ENCODE results near the gene CASTOR1.

The CASTOR1 gene

DNA sequence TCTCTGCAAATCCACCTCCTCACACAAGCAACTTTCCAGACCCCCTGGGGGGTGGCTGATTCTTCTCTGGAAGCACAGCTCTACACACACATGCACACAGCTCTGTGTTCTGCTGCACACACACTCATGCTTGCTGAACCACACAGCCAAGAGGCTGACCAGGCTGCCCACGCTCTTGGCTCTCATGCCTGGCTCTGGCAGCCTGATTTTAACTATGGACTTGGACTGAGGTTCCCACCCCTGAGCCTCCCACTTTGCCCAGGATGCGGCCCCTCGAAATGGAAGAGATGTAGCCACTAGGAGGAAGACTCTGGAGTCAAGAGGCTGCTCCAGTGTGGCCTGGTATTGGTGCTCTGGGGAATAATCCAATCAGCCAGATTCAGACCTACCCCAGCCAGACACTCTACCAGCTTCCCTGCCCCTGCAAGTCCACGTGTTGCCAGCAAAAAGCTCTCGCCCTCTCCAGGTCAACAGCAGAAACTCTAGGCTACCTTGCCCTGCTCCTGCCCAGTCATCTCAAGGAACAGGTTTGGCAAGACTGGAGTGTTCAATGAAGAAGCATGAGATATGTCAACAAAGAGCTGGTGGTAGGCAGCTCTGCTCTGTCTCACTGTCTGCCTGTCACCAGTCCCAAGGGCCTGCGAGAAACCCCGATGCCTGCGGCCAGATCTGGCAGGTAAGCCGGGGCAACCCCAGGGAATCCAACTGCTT, 8.8 kb upstream of the CASTOR1 start:
- DNase-seq (ENCODE audit: low spot score), result no peak

DNA sequence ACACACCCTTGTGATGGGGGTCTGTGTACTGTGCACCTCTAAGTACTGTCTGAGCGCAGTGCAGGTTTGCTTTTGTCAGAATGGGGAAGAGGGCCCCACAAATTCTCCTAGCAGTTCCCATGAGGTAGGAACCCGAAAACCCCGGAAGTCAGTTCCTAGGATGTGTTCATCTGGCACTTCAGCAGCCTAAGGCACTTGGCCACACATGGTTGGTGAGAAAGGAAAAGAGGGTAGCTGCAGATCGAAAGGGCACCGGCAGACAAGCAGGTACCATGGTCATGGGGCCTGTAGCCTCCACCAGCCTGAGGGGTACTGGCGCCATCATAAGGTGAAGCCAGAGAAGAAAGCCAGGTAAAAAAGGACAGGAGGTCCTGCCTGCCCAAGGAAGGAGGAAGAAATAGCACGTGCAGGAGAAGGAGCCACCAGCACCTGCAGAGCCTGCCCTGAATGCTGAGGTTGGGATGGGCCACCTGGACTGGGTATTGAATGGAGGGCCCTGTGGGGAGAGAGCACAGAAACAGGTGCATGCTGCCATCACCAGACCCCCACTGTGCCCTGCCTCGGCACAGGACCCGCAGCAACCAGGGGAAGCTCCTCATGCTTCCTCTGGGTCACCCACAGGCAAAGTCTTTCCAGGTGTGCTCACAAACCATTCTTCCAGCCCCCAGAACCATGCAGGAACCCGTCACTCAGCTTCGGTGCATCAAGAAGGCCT, 8.1 kb upstream of the CASTOR1 start:
- DNase-seq (ENCODE audit: low spot score), result no peak

DNA sequence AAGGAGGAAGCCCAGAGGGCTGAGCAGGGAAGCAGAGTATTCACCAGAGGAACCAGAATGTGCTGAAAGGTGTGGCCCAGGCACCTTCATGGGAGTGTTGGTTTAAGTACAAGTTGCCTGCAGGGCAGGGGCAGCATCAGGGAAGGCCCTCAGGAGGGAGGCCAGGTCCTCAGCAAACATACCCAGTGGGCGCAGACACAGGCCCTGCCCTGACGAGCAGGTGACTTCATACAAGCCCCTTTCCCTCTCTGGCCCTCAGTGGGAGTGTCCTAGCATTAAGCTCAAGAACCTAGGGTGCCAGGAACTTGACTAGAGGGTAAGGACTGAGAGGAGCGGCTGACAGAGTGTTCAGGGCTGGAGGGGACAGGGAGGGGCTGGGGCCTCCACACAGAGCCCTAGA, 7.5 kb upstream of the CASTOR1 start:
- DNase-seq (ENCODE audit: low spot score), result no peak

DNA sequence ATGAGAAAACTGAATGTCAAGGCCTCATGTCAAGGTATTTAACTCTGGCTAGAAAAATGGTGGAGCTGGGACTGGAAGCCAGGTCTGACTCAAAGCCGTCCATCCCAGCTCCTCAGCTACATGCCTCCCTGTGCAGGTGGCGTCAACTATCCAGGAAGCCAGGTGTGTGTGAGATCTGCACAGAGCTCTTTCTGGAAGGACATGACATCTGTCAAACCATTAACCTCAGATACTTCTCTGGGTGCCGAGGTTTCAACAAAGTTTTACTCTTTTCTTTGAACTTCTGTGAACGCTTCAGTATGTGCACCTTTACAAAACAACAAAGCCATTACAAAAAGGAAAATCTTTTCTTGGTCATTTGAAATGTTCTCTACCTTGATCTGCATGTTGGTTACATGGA, 7.0 kb upstream of the CASTOR1 start:
- DNase-seq (ENCODE audit: low spot score), result no peak

DNA sequence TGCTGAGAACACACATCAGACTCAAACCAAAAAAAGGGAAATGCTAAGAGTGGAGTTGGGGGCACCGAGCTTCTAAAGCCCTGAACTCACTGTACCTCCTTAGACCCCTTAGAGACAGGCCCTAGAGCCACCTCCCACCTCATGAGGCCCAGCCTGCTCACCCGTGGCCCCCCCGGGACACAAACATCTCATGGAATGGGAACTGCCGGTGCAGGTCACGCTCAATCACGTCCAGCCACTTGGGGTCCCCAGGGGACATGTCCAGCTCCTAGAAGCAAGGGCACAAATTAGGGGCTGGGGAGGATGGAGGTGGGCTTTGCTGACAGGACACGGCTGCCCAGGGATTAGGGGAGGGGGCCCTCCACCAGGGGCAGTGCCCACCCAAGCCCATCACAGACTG, 6.3 kb upstream of the CASTOR1 start:
- DNase-seq (ENCODE audit: low spot score), result no peak

DNA sequence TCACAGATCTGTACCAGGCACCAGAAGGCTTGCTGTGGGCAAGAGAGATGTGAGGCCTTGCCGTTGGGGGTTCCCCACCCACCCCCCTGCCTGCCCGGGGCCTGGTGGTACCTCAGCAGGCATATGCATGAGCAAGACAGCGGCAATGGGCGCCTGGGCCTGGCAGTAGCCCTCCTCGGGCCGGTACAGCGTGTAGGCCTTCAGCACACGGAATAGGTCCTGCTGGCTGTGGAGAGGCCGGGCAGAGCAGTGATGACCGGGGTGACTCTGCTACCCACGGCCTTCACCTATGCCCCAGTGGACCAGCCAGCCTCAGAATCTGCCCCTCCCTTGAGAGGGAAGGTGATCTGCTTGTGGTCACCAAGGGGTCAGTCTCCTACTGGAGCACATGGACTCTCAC, 5.5 kb upstream of the CASTOR1 start:
- no peak for DNase-seq (ENCODE audit: low spot score)

DNA sequence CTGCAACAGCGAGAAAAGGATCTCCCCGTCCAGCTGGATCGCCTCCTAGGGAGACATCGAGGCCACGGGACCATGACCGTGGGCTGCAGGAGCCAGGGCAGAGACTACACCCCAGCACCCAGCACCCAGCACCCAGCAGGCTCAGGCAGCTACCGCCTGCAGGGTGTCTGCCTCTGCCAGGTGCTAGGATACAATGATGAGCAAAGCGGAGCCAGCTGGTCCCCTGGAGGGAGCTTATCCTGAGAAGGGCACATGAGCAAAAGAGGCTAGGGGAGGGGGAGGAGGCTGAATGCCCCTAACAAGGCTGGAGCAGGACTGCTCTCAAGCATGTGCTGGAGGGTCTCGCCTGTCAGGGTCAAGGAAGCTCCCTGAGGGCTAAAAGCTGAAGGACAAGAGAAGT, 4.8 kb upstream of the CASTOR1 start:
- no peak for DNase-seq (ENCODE audit: low spot score)

DNA sequence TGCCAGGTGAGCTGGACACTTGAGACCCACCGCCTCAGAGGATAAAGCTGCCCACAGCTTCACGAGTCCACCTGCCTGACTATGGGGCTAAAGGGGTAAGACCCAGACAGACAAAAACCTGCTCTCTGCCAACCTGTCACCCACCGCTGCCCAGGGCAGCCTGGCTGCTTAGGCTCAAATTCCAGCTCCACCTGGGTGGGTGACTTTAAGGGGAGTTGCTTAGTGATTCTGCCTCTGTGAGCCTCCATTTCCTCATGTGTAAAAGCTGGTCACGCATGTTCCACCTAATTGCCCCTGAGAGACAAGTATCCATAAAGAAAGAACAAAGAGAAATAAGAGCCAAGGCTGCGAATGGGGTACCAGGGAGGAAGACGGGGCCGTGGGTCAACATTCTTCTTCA, 3.7 kb upstream of the CASTOR1 start:
- DNase-seq (ENCODE audit: low spot score), result no peak

DNA sequence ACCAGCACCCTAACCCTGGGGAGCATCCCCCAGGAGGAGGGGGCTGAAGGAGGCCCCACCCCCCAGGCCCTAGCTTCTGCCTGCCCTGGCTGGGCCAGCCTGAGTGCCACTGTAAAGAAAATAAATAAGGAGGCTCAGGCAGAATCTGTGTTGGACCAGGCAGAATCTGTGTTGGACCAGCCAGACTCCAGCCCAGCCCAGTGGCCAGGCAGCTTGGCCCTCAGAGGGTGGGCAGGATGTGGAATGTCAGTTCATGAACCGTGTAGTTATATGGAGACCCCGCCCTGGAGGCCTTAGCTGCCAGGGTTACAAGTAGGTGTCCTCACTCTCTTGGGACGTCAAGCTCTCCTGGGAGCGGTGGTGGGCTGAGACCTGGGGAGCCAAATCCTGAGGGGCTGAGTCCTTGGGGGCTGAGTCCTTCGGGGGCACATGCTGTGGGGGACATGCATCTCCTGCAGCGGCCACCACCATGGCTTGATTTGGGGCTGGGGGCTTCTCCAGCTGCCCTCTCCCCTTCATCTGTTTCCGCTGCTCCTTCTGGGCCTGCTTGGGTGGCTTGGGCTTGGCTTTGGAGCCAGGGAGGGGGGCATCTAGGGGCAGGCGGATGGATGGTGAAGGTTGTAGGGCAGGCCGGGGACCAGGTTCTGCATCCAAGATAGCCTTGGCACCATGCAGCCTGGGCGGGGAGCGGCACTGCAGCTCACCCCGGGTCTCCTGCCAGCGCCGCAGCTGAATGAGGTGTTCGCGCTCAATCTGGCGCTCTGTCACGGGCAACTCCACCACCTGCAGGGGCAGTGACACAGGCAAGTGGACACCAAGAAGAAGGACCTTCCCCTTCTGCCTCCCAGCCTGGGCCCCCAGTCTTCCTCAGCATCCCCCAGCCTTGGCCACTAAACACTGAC, 3.0 kb upstream of the CASTOR1 start:
- DNase-seq (ENCODE audit: low spot score), result no peak

DNA sequence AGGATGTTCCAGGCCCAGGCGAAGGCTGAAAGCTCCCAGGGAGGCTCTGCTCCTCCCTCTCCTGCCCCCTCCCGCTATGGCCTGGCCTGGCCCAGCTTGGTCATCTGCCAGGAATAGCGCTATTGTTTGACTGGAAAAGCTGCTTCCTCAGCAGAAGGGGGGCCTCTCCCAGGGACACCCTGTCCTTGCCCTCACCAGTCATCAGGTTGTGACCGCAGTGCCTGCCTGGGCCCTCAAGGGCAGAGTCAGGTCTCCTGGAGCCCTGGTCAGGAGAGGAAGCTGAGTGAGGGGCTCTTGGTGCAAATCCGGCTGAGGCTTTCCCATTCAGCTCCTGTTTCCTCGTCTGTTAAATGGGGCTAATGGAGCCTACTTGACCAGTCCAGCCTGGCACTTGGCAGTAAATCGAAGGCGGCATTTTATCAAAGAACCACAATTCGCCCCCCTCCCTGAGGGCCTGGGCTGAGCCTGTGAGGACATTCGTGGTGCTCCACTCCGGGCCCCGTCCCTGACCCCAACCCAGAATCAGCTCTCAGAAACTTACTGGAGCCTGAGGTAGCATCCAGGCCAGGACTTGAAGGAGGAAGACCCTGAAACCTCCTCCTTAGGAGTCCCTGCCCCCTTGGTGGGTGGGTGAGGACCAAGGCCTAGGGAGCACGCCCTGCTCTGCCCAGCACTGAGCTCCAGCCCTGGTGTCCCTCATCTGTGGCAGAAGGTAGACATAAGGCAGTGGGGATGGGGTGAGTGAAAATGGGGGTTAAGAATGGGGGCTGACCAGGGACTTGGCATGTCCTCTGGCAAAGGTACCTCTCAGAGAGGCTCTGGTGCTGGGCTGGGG, 2.0 kb upstream of the CASTOR1 start:
- DNase-seq (ENCODE audit: low spot score), result peak; percentile 88

DNA sequence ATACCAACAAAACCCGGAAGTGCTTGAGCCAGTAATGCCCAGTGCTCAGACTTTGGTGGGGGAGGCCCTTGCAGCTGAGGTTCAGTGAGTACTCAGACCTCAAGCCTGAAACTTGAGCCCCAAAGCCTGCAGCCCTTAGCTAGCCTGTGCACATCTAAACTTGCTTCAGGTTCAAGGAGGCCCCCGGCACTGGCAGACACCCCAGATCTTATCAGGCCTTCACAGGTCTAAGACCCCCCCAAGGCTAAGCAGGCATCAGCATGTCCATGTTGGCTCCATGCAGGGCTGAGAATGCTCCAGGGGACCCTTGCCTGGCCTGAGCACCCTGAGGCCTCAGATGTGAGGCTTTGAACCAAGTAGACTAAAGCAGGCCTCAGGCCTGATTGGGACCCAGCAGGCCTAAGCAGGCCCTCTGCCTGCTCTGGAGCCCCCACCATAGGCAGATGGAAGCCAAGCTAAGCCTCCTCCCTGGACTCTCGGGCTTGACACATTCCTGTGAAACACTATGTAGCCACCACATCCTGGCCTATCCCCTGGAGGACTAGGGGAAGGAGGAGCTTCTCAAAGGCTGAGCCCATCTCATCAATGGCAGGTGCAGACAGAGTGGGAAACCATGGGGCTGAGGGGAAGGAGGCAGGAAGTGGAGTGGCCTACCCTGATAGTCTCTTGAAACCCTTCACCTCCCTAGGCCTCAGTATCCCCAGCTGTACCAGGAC, 1.2 kb upstream of the CASTOR1 start:
- no peak for DNase-seq (ENCODE audit: low spot score)

DNA sequence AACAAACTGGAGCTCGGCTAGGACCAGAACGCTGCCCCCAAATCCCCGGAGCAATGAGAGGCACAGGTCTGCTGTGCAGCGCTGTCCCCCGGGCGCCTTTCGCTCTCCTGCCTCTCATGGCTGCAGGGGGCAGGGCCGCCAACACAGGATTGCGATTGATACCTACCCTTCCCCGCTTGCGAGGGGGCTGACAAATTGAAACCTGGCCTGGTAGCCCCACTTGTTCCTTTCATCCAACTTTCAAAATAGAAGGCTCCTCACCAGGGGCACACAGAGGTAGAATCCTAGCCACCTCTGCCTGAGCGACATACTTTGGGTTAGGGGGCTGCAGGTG, 642 bp upstream of the CASTOR1 start:
- no peak for DNase-seq (ENCODE audit: low spot score)

DNA sequence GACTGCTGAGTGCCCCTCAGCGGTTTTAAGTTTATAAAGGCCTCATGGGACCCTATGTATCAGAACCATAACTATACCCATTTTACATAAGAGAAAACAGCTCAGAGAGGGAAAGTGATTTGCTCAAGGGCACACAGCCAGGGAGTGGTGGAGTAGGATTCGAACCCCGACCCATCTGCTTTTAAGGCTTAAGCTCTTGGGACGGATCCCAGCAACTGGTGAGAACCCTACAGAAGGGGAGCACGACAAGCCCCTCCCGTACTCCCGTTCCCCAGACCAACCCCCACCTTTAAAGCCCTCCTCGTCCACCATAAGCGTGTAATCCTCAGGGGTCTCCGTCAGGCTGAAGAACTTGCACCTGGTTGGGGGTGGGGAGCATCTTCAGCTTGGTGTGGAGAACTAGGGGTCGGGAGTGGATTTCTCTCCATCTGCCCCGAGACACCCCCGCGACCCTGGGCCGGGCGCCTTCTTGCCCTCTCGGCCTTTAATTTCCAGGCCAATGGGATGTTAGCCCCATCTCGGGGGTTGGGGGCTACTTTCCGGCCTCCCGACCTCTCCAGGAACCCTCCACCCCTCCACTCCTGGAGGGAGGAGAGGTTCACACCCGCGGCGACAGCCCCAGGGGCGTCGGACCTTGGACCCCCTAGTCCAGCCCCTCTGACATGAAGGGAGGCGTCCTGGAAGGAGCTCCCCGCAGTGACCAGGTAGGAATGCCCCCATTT, 725 bp downstream of the CASTOR1 start:
- DNase-seq (ENCODE audit: low spot score), result no peak

DNA sequence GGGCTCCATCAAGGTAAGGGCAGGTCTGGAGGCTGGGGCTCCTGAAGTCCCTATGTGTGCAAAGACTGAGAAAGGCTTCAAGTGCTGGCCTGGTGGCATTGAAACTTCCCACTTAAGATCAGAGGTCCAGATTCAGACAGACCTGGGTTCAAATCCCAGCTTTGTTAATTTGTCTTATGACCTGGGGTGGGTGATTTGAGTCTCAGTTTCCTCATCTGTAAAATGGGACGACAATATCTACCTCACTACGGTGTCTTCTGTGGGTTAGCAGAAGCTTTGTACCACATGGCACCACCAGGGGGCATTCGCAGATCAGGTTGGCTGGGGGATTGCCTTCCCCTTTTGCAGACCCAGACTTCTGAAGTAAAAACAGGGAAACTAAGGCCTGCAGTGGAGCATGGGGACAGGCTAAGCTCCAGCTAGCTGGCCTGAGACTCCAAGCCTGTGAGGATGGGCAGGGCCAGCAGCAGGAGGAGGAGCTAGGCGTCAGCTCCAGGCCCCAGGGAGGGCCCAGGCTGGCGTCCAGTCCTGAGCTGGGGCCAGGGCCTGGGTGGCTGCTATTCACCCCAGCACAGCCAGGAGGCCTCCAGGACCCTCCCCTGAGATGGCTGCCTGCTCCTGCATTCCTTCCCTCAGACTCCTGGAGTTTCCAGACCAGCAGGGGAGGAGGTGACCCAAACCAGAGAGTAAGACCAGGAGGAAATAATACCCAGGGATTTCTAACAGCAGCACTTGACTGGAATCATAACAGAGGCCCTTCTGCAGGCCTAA, 1.5 kb downstream of the CASTOR1 start:
- DNase-seq (ENCODE audit: low spot score), result peak; percentile 87

DNA sequence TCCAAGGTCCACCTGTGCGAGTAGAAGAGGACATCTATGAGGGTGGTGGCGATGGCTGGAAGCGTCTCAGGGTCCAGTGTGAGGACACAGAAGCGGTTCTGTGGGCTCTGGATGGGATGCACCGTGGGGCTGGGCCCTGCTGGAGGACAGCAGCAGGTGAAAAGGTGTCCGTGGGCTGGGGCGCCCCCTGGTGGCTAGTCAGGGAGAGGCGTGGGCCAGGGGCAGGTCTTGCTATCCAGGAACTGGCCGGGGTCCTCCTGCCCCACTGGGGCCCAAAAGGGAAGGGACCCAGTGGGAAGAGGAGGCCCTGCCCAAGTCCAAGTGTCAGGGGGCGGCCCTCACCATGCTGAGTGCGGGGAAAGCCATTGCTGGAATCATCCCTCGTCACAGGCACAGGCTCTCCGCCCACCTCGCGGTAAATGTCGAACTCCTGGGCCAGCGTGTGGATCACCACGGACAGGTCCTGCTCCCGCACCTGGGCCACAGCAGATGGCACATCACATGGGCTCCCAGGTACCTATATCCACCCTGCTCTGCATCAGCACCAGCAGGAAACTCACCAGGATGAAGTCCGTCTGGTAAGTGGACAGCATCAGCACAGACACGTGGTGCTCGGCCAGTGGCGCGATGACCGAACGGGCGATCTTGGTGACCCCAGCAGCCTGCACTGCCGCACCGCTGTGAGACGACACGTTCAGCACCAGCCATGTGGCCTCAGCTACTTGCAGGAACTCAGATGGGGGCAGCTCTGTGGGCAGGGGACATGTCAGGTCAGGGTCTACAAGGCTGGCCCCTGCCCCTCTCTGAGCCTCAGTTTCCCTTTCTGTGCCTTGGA, 2.3 kb downstream of the CASTOR1 start:
- no peak for DNase-seq (ENCODE audit: low spot score)

DNA sequence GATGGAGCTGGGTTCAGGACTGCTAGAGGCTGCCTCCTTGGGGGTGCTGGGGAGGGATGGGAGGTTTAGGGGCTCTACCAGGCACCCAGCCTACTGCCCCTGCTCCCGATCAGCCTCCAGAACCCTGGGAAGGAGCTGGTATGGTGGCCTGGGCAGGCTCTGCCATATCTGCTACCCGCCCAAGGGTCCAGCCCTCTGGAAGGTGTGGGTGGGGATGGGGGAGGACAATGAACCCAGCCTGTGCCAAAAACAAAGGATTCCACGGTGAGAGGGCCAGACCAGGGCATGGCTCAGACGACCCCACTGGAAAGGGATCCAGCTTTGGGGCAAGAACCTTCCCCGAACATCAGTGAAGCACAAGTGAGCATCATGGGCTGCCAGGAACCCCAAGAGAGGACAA, 3.0 kb downstream of the CASTOR1 start:
- DNase-seq (ENCODE audit: low spot score), result no peak

DNA sequence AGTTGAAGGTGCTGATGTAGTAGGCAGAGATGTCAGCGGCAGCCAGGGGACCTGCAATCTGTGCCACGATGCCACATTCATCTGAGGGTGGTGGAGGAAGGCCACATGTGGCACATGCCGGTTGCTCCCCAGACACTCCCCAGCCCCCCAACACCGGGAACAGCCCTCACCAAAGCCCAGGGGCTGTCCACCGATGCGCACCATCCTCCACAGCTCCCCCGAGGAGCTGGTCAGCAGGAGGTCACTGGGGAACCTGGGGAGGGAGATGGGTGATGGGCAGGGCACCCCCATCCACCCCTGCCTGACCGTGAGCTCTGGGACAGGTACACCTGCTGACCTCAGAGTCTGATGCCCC, 3.5 kb downstream of the CASTOR1 start:
- DNase-seq (ENCODE audit: low spot score), result no peak

DNA sequence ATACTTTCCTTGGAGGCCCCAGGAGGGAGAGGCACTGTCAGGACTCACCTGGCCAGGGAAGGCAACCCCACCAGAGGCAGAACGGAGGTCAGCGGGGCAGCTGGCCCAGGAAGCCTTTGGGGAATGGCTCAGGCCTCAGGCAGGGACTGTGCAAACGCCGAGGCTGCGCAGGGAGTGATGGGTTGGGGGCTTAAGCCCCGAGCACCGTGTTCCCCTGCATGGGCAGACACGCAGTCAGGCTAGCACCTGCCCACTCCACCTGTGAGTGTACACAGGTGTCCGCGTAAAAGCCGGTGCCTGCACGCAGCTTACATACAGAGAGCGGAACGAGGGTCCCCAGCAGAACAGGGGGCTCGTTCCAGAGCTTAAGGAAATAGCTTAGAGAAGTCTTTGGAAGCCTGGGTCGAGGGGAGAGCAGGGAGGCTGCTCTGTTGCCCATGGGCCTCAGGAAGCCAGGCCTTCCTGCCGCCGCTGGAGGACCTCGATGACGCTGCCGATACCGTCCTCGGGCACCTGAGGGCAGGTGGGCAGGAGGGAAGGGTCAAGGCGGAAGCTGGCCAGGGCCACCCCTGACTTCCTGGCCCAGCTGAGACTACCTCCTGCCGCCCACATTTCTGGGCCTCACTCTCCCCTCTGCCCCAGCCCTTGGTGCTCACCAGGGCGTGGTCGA, 4.0 kb downstream of the CASTOR1 start:
- no peak for DNase-seq (ENCODE audit: low spot score)

DNA sequence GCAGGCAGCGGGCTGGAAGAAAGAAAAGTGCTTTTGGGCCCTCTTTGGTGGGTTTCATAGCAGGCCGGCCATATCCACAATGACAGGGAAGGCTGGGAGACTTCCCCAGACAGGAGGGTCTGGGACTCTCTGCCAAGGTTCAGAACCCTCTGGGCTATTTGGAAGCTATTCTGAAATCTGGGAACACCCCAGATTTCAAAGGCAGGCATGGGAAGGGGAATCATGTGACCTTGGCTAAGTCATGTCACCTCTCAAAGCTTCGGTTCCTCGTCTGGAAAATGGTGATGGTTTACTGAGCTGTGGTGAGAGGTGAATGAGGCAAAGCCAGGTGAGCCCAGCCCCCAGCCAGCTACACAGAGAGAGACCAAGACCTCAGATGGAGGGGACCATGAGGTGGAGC, 4.6 kb downstream of the CASTOR1 start:
- no peak for DNase-seq (ENCODE audit: low spot score)

Data from pons (tissue), 1 donor.